ENCODE results near the gene CTU1.

DNA sequence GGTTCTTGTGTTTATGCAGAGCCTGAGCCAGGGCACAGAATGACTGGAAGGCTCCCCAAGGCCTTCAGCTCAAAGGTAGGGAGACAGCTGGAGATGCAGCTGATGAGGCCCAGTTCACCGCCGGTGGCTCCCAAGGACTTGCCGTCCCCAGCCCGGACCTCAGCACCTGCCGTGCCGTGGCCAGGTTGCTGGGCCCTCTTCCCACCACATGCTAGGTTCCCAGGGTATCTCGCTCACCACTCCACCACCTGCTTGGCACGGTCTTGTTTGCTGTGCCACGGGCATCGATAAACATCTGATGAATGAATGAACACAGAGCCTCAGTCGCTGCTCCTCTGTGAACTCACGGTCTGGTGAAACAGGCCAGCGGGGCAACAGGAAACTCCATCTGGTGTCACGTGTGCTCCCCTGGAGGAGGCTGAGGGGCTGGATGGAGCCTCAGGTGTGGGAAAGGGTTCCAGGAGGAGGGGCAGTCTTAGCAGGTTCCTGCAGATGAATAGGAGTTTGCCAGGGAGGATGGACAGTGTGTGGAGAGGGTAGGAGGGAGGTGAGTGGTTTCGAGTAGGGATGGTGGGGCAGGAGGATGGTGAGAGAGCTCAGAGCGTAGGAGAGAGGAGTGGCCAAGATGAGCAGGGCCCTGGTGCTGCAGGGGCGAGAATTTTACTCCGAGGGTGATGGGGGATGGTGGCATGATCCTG, 21.9 kb downstream of the CTU1 start:
- TF ChIP-seq CTCF (IDR thresholded peaks at IDR 0.05; ENCODE audit: borderline replicate concordance, extremely low read depth, low read length, poor library complexity, severe bottlenecking) (no peak), EZH2 (IDR thresholded peaks at IDR 0.05; ENCODE audit: borderline replicate concordance, low read depth, low read length, severe bottlenecking) (no peak)
